Placental epithelial cell (primary cell): ENCODE measurements around the gene ACHE. TPM values are rescaled to one million over a fixed set of nuclear protein-coding genes. Genes with fewer than 3 reads are reported as not detected.

Experiments used
- small RNA-seq: library from RNA; depleted of rRNA; stranded (forward); fragments of <200 nt; gene quantifications from one replicate; pipeline ENCODE3, GENCODE V24; 2012
- total RNA-seq: library from RNA; depleted of rRNA; stranded (reverse); fragments of >200 nt; gene quantifications from 2 replicates; pipeline ENCODE4 v1.2.3, GENCODE V29; 2012

The ACHE gene
- 1.5 and 2.0 TPM in 2 replicates for total RNA-seq

DNA sequence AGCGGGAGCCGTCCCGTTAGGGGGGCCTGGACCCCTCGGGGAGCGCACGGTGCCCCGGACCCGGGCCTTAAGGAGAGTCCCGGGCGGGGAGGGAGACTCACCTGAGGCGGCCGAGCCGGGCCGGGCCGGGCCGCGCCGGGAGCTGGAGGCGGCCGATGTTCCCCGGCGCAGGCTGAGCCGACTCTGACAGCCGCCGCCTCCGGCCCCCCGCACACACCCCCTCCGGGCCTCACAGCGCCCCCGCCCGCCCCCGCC lies at the start of gene ACHE:
TSS of gene ACHE (minus strand) at position 188 of the 255 bp plus-strand sequence. CDS start 1,656 bp downstream, outside the sequence.

DNA sequence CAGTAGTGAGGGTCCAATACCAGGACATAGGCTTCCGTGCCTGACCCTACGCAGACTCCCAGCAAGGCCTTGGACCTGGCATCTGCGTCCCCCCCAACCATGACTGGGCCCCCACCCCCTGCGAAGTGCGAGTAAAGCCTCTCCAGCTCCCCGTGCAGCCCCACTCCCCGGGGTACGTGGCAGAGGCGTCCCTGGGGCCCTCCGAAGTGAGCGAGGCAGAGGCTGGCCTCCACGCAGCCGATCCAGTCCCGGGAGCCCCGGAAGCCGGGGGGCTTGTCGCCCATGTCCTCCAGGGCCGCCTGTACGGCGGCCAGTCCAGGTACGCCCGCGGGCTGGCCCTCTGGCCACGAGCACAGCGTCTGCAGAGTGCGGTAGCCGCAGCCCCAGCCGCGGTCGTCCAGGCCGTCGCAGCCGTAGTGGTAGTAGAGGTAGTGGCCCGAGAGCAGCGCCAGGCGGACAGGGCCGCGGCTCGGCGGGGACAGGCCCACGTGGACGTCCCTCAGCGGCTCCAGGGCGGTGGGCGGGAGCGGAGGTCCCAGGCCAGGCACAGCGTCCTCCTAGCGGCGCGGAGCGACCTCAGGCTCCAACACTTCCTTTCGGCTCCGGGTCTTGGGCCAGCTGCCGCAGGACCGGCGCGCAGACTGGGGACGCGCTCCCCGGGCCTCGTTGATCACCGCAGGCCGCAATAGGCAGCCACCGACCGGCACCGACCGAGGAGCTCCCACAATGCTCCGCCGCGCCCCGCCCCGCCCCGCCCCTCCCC lies 6.5 kb downstream of the ACHE start, which contains the start of gene UFSP1:
TSS of gene UFSP1 (minus strand) at position 728 of the 763 bp plus-strand sequence. CDS start at position 284, 444 bp downstream.

GRCh38 chr7:100874577-100875355 lies 20.9 kb downstream of the ACHE start, which contains the start of gene SRRT:
Gene SRRT, plus strand, starts transcription at chr7:100875103. Its CDS starts 488 bp downstream, at chr7:100875591.

DNA sequence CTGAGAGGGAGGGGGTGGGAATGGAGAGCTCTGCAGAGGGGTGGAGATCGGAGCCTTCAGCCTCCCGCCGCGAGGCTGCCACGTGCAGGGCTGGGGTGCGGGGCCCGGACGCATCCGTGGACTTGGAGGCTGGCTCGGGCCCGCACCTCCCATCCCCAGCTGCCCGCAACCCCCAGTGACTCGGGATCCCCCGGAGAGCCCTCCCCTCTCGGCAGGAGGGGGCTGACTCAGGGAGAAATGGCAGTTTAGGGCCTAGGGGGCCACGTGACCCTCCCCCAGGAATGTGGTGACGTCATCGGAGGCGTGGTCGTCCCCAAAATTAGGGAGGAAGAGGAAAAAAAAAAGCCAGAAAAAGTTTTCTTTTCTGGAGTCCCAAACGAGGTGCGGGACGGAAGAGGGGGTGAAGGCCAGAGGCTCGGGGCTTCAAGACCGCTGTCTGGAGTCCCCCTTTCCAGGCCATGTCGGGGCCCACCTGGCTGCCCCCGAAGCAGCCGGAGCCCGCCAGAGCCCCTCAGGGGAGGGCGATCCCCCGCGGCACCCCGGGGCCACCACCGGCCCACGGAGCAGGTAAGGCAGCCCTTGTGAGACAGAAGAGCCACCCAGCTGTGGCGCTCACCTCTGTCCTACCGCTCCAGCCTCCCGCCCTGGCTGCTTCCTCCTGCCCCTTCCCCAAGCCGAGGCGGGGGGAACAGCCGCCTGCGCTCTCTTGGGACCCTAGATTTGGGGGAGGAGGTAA lies 28.5 kb downstream of the ACHE start, which contains the start of gene TRIP6:
TSS of gene TRIP6 (plus strand) at position 348 of the 736 bp plus-strand sequence. CDS start at position 459, 111 bp downstream.

GRCh38 chr7:100852048-100852872 lies 43.4 kb downstream of the ACHE start, which contains the start of gene SLC12A9:
Gene SLC12A9, plus strand, starts transcription at chr7:100852713. Its CDS starts 1,485 bp downstream, at chr7:100854198.

Small RNA genes lying within 50 kb of the gene (small RNA-seq; reads per million reads assigned to genes)
- gene RN7SL549P (not detected), gene RPS29P15 (not detected)

Other genes starting within 250 kb of the ACHE start
- gene ACTL6B, start 239.4 kb downstream of the ACHE start, total RNA-seq = not detected in 2 replicates
- gene GNB2, start 222.1 kb downstream of the ACHE start, total RNA-seq = 110 and 162 TPM in 2 replicates
- gene GIGYF1, start 201.6 kb downstream of the ACHE start, total RNA-seq = 23.4 and 30.2 TPM in 2 replicates
- gene POP7, start 189.8 kb downstream of the ACHE start, total RNA-seq = 30.6 and 40.0 TPM in 2 replicates
- 0.22 and 0.39 TPM in 2 replicates for gene EPO, start 175.4 kb downstream of the ACHE start, total RNA-seq
- not detected in 2 replicates for gene ZAN, start 162.3 kb downstream of the ACHE start, total RNA-seq
- 172 and 189 TPM in 2 replicates for gene EPHB4, start 68.4 kb downstream of the ACHE start, total RNA-seq
- 26.7 and 46.5 TPM in 2 replicates for gene SLC12A9, start 43.2 kb downstream of the ACHE start, total RNA-seq
- gene TRIP6, start 28.5 kb downstream of the ACHE start, total RNA-seq = 67.5 and 94.1 TPM in 2 replicates
- 39.0 and 53.0 TPM in 2 replicates for gene SRRT, start 20.8 kb downstream of the ACHE start, total RNA-seq
- gene UFSP1, start 6.2 kb downstream of the ACHE start, total RNA-seq = 9.3 and 11.0 TPM in 2 replicates
- gene MUC3A, start 53.6 kb upstream of the ACHE start, total RNA-seq = under 0.01 TPM in 1 of 2 replicates, not detected in the other
- gene MUC12, start 73.7 kb upstream of the ACHE start, total RNA-seq = under 0.01 and 0.98 TPM in 2 replicates
- not detected in 2 replicates for gene MUC17, start 124.2 kb upstream of the ACHE start, total RNA-seq
- 19.6 and 28.6 TPM in 2 replicates for gene TRIM56, start 189.6 kb upstream of the ACHE start, total RNA-seq
- gene SERPINE1, start 231.2 kb upstream of the ACHE start, total RNA-seq = 183 and 2,094 TPM in 2 replicates